SKM-1 (cell line): Measurements from ENCODE around the gene DHRS3.

Source experiments
- DNase-seq: peaks from one replicate; lab custom pipeline; 2025; ENCODE audit not compliant: unreplicated experiment; lab: John Stamatoyannopoulos, UW

Gene DHRS3

DNA sequence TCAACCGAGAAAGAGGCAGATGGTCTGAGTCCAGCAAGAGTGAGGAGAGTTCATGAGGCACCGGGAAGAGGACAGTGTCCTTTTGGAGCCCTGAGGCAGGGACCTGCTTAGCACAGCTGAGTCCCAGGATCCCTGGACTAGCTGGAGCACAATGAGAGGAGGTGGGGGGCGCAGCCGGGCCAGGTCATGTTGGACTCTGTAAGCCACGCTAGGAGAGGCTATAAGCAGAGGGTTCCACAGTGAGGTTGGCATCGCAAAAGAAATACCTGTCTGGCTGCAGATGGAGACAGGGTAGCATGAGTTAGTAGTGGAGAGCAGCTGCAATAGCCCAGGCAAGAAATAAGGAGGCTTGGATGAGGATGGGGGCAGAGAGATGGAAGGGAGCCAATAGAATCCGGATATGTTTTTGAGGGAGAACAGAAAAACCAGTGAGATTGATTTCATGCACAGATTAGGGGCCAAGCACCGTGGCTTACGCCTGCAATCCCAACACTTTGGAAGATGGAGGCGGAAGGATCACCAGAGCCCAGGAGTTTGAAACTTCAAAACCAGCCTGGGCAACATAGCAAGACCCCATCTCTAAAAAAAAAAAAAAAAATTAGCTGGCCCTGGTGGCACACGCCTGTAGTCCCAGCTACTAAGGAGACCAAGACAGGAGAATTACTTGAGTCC lies 98.2 kb downstream of the DHRS3 start:
- DNase-seq = no peak

DNA sequence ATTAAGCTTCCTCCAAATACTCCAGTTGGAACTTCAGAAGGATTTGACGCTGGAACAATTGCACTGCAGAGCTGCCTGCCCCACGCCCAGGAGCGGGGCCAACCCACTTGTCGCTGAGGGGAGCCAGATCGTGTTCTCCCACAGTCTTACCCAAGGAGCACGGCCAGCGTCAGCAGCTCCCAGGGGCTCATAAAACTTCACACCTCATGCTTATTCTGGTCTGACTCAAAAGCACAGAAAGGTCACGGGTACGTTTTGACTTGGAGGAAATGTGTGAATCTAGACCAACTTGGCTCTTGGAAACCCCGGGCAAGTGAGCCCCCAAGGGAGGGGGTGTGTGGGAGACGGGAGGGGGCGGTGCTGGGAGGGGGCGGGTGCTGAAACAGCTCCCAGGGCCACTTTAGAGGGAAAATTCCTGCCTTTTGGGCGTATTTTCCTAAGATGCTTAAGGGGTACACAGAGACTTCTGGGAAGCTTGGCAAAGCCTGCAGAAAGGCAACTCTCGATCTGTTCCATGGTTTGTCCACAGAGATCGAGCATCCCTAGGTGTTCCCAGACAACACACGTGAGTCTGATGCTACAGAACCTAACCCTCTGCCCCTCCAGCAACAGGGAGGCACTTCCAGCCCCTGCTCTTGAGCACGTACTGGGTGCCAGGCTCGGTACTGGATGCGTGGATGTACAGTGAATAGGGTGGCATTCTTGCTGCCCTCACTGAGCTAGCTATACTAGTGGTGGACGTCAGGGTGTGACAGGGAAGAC lies 98.9 kb downstream of the DHRS3 start:
- DNase-seq = no peak
